Activated naive CD8-positive, alpha-beta T cell treated with anti-CD3 and anti-CD28 coated beads, Interleukin-2, amount 10 ng/mL, durations not matched to agents 7 days and 5 days (primary cell): ENCODE data around the gene KDM4C. TPM values are rescaled to one million over a fixed set of nuclear protein-coding genes. Genes with fewer than 3 reads are reported as not detected.

Experiments used
- ATAC-seq: fragments of 150-1000 bp; cut with Tn5 transposase; one replicate; pipeline ENCODE4 v1.10.0; 2021; ENCODE audit warnings: low read depth, moderate library complexity
- POLR2A ChIA-PET: fragments of 350-600 bp; sonication (Branson Sonifier 250); formaldehyde crosslinking; loops from one replicate; lab custom pipeline; 2021; ENCODE audit warnings: antibody characterized with exemption; lab: Charles Lee
- DNase-seq: peaks from one replicate; pipeline ENCODE4 v3.0.0; 2021
- H3K27ac Mint-ChIP-seq: one replicate; pipeline ENCODE4 v1.8.0; 2022; ENCODE audit warnings: mild to moderate bottlenecking, mixed read lengths
- H3K27me3 Mint-ChIP-seq: one replicate; pipeline ENCODE4 v1.8.0; 2022; ENCODE audit warnings: mild to moderate bottlenecking, moderate library complexity, mixed read lengths
- H3K36me3 Mint-ChIP-seq: one replicate; pipeline ENCODE4 v1.8.0; 2021; ENCODE audit warnings: mild to moderate bottlenecking, mixed read lengths
- H3K4me1 Mint-ChIP-seq: one replicate; pipeline ENCODE4 v1.8.0; 2021; ENCODE audit warnings: mixed read lengths
- H3K4me3 Mint-ChIP-seq: one replicate; pipeline ENCODE4 v1.8.0; 2022; ENCODE audit warnings: mild to moderate bottlenecking, moderate library complexity, mixed read lengths
- H3K9me3 Mint-ChIP-seq: one replicate; pipeline ENCODE4 v1.8.0; 2021; ENCODE audit warnings: mixed read lengths
- total RNA-seq, 2 experiments: library from RNA; stranded (reverse); gene quantifications; one replicate each; pipeline ENCODE4 v1.2.3, GENCODE V29; 2021

Gene KDM4C
- total RNA-seq, 2 experiments from 2014 or later: 75.2 to 77.1 TPM

GRCh38 chr9:7209990-7210389 is 452.2 kb downstream of the KDM4C start:
- no peaks in the 10 kb centered on the region for H3K36me3 Mint-ChIP-seq
- peaks cover 2% of the 10 kb centered on the region for H3K4me1 Mint-ChIP-seq
- POLR2A ChIA-PET: no interaction called here
- H3K4me3 Mint-ChIP-seq: no peak overlapping the region
- H3K27me3 Mint-ChIP-seq: peaks cover 36% of the 10 kb centered on the region
- DNase-seq: no peak
- ATAC-seq: no peak
- H3K9me3 Mint-ChIP-seq: no peaks in the 10 kb centered on the region
- no peak overlapping the region for H3K27ac Mint-ChIP-seq

GRCh38 chr9:7210854-7211637 is 453.3 kb downstream of the KDM4C start:
- POLR2A ChIA-PET: no interaction called here
- Mint-ChIP-seq H3K36me3 (no peaks in the 10 kb centered on the region), H3K27ac (no peak overlapping the region), H3K9me3 (no peaks in the 10 kb centered on the region), H3K27me3 (peaks cover 40% of the 10 kb centered on the region), H3K4me3 (no peak overlapping the region), H3K4me1 (peaks cover 3% of the 10 kb centered on the region)
- DNase-seq (no peak), ATAC-seq (no peak)

- H3K4me1 Mint-ChIP-seq: peaks cover 9% of the 10 kb centered on the region
- H3K9me3 Mint-ChIP-seq: no peaks in the 10 kb centered on the region
- no peak for ATAC-seq
- H3K36me3 Mint-ChIP-seq: no peaks in the 10 kb centered on the region
- DNase-seq: no peak
- no peak overlapping the region for H3K27ac Mint-ChIP-seq
- POLR2A ChIA-PET: no interaction called here
- peaks cover 40% of the 10 kb centered on the region for H3K27me3 Mint-ChIP-seq
- H3K4me3 Mint-ChIP-seq: no peak overlapping the region
Measured at GRCh38 chr9:7211657-7212056, 453.9 kb downstream of the KDM4C start.

- no peak for ATAC-seq
- DNase-seq: no peak
- Mint-ChIP-seq H3K9me3 (no peaks in the 10 kb centered on the region), H3K36me3 (no peaks in the 10 kb centered on the region), H3K27ac (no peak overlapping the region), H3K4me3 (no peak overlapping the region), H3K4me1 (peaks cover 9% of the 10 kb centered on the region), H3K27me3 (peaks cover 41% of the 10 kb centered on the region)
- POLR2A ChIA-PET: no interaction called here
Measured at GRCh38 chr9:7212101-7212500, 454.3 kb downstream of the KDM4C start.

GRCh38 chr9:7216004-7216841 is 458.4 kb downstream of the KDM4C start:
- peaks cover 5% of the 10 kb centered on the region for H3K36me3 Mint-ChIP-seq
- ATAC-seq (peak; percentile 68), DNase-seq (peak; percentile 35)
- H3K4me3 Mint-ChIP-seq: peak overlapping the region; percentile 22
- no peak overlapping the region for H3K27ac Mint-ChIP-seq
- POLR2A ChIA-PET: interaction anchor here (1.0 kb wide), 1 partner anchor 10 kb away, joined by 5 read pairs; no protein-coding TSS in a partner anchor
- H3K27me3 Mint-ChIP-seq: peaks cover 67% of the 10 kb centered on the region
- H3K9me3 Mint-ChIP-seq: peaks cover 16% of the 10 kb centered on the region
- peaks cover 9% of the 10 kb centered on the region for H3K4me1 Mint-ChIP-seq

- H3K27ac Mint-ChIP-seq: no peak overlapping the region
- H3K36me3 Mint-ChIP-seq: peaks cover under 1% of the 10 kb centered on the region
- ATAC-seq (no peak), DNase-seq (no peak)
- POLR2A ChIA-PET: no interaction called here
- peaks cover 29% of the 10 kb centered on the region for H3K27me3 Mint-ChIP-seq
- no peak overlapping the region for H3K4me3 Mint-ChIP-seq
- H3K9me3 Mint-ChIP-seq: peaks cover 12% of the 10 kb centered on the region
- H3K4me1 Mint-ChIP-seq: peaks cover 12% of the 10 kb centered on the region
Measured at GRCh38 chr9:7223981-7224380, 466.2 kb downstream of the KDM4C start.

Other genes with a start within 250 kb of the KDM4C start
- gene GLDC, start 112.2 kb upstream of the KDM4C start, total RNA-seq: not detected